WTC11 (cell line): ENCODE measurements around the gene PRLR.

ENCODE experiments used
- CREM ChIP-seq: sonication (generic); formaldehyde crosslinking; IDR thresholded peaks from 2 replicates; pipeline ENCODE4 v1.8.1; 2022; ENCODE audit warnings: mild to moderate bottlenecking, missing genetic modification reagents, moderate library complexity
- ETV6 ChIP-seq: sonication (generic); formaldehyde crosslinking; IDR thresholded peaks from 2 replicates; pipeline ENCODE4 v1.8.1; 2022; ENCODE audit warnings: mild to moderate bottlenecking, missing genetic modification reagents
- FOXP4 ChIP-seq: sonication (generic); formaldehyde crosslinking; IDR thresholded peaks from 2 replicates; pipeline ENCODE4 v1.8.0; 2022; ENCODE audit warnings: mild to moderate bottlenecking, missing genetic modification reagents
- JUN ChIP-seq: sonication (generic); formaldehyde crosslinking; IDR thresholded peaks from 2 replicates; pipeline ENCODE4 v1.8.0; 2023; ENCODE audit warnings: mild to moderate bottlenecking, missing genetic modification reagents
- MXD4 ChIP-seq: fragments of 250-450 bp; sonication (Bioruptor Pico); IDR thresholded peaks from 2 replicates; pipeline ENCODE4 v1.8.0; 2021; ENCODE audit warnings: mild to moderate bottlenecking, moderate library complexity, borderline replicate concordance
- STAT6 ChIP-seq: sonication (generic); formaldehyde crosslinking; conservative IDR thresholded peaks from 2 replicates; pipeline ENCODE4 v1.8.1; 2023; ENCODE audit warnings: mild to moderate bottlenecking, low read depth, missing genetic modification reagents, moderate library complexity
- TCF7 ChIP-seq: sonication (generic); formaldehyde crosslinking; IDR thresholded peaks from 2 replicates; pipeline ENCODE4 v1.8.0; 2022; ENCODE audit warnings: mild to moderate bottlenecking, low read depth, missing genetic modification reagents, moderate library complexity
- TF ChIP-seq, protein P1 (sequence below): fragments of 200-600 bp; IDR thresholded peaks from 2 replicates; pipeline ENCODE4 v1.8.0; 2022; ENCODE audit warnings: antibody characterized with exemption

DNA sequence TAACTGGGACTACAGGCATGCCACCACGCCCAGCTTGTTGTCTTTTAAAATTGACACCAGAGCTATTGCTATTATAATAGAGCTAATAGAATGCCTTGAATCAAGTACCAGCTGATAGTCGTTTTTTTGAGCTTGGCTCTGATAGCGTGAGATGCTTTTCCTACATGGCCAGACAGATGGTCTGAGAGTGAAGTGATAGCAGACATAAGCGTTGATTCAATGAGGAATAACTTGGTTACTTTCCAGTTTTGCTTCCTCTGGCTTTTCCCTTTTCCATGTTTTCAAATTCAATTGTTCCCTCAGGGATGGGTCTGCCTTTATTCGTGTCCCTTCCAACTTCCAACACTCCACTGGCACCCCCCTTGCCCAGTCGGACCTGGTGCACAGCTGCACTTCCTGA, 197.9 kb downstream of the PRLR start:
- TF ChIP-seq FOXP4 (CRISPR knock-in tag) (no peak), TCF7 (CRISPR knock-in tag) (no peak), JUN (no peak), CREM (CRISPR knock-in tag) (no peak), MXD4 (CRISPR knock-in tag) (no peak), STAT6 (CRISPR knock-in tag) (no peak), ETV6 (CRISPR knock-in tag) (no peak)
- TF ChIP-seq, protein P1, sequence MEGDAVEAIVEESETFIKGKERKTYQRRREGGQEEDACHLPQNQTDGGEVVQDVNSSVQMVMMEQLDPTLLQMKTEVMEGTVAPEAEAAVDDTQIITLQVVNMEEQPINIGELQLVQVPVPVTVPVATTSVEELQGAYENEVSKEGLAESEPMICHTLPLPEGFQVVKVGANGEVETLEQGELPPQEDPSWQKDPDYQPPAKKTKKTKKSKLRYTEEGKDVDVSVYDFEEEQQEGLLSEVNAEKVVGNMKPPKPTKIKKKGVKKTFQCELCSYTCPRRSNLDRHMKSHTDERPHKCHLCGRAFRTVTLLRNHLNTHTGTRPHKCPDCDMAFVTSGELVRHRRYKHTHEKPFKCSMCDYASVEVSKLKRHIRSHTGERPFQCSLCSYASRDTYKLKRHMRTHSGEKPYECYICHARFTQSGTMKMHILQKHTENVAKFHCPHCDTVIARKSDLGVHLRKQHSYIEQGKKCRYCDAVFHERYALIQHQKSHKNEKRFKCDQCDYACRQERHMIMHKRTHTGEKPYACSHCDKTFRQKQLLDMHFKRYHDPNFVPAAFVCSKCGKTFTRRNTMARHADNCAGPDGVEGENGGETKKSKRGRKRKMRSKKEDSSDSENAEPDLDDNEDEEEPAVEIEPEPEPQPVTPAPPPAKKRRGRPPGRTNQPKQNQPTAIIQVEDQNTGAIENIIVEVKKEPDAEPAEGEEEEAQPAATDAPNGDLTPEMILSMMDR = no peak
